Large intestine (tissue), 3 donors: ENCODE measurements around the gene TPGS1. TPM values are rescaled to one million over a fixed set of nuclear protein-coding genes. Genes with fewer than 3 reads are reported as not detected.

Source experiments
- DNase-seq, 2 donors: peaks; one replicate each; pipeline versions ENCODE4 v3.0.0 to v3.0.0-alpha.2; 2013
- H3K27ac ChIP-seq: one replicate; pipeline ENCODE4 v1.5.1; 2013; ENCODE audit warnings: low read length
- H3K27me3 ChIP-seq: 2 replicates; pipeline ENCODE4 v1.6.1; 2013; ENCODE audit warnings: low read length; ENCODE audit not compliant: control insufficient read depth, insufficient read depth
- H3K36me3 ChIP-seq: 2 replicates; pipeline ENCODE4 v1.6.1; 2013; ENCODE audit warnings: low read length; ENCODE audit not compliant: control insufficient read depth, insufficient read depth
- H3K4me1 ChIP-seq: one replicate; pipeline ENCODE4 v1.6.1; 2013; ENCODE audit warnings: low read length; ENCODE audit not compliant: control insufficient read depth, insufficient read depth
- H3K4me3 ChIP-seq: one replicate; pipeline ENCODE4 v1.5.1; 2013; ENCODE audit warnings: low read length
- H3K9me3 ChIP-seq: one replicate; pipeline ENCODE4 v1.6.1; 2013; ENCODE audit warnings: mild to moderate bottlenecking, low read depth, low read length, moderate library complexity; ENCODE audit not compliant: control insufficient read depth
- WGBS: methylation state at CpG from one replicate; pipeline ENCODE4 v1.1.5; 2013; ENCODE audit warnings: low lambda C conversion rate; ENCODE audit not compliant: insufficient coverage; 5-methylcytosine and 5-hydroxymethylcytosine counted together
- polyA plus RNA-seq: library from polyadenylated mRNA; unstranded; fragments of 120-200 nt; gene quantifications from one replicate; pipeline ENCODE4 v1.2.1, GENCODE V29; 2013

The TPGS1 gene
- polyA plus RNA-seq, 1 donor, result 16.2 TPM

DNA sequence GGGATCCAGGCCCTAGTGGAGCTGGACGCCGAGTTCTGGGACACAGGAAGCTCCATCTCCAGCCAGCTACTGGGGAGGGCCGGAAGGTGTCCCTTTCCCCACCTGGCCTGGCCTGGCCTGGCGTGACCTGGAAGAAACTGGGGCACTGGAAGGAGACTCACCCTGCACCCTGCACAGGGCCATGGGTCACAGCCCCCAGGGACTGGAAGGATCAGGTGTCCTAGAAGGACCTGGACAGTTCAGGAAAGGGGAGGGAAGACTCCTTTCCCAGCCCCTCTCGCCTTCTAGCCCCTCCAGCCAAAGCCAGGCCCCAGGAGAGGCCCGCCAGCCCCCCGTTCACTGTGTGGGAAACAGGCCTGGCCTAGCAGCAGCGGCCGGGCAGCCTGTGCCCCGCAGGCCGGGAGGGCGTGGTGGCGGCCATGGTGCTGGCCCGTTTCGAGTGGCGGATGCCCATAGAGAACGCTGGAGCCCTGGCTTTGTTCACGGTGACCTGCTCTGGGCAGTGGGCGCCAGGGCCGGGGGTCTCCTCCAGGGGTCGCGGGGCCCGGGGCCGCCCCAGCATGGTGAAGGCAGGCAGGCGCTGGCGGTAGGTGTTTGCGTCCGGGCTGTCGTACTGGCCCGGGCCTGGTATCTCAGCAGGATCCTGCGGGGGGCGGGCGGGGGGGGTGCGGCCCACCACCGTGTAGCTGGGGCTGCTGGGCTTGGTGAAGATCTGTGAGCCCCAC is 43.7 kb upstream of the TPGS1 start:
- H3K9me3 ChIP-seq, result peaks cover 3% of the 10 kb centered on the region
- no peak overlapping the region for H3K4me3 ChIP-seq
- no peaks in the 10 kb centered on the region for H3K36me3 ChIP-seq
- H3K27ac ChIP-seq, result no peak overlapping the region
- no CpG with 5 or more reads among the region's 35 CpGs for WGBS
- peaks cover 7% of the 10 kb centered on the region for H3K27me3 ChIP-seq
- DNase-seq, result no peak
- H3K4me1 ChIP-seq, result peaks cover 10% of the 10 kb centered on the region

DNA sequence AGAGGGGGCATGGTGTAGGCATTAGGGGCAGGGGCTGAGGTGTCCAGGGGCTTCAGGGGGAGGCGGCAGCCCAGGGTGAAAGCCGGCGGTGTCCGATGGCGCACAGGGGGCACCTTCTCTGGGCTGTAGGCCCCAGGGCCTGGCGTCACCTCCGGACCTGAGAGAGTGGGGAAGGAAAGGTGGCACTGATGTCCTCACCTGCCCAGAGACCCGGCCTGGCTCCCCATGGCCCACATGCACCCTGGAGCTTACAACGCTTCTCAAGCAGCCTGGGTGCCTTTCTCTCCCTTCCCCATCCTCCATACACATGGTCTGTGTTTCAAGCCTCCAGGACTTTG is 43.1 kb upstream of the TPGS1 start:
- DNase-seq, result no peak
- no CpG with 5 or more reads among the region's 9 CpGs for WGBS
- Histone ChIP-seq H3K27me3 (peaks cover 7% of the 10 kb centered on the region), H3K9me3 (no peaks in the 10 kb centered on the region), H3K4me1 (peaks cover 10% of the 10 kb centered on the region), H3K27ac (no peak overlapping the region), H3K4me3 (no peak overlapping the region), H3K36me3 (no peaks in the 10 kb centered on the region)

DNA sequence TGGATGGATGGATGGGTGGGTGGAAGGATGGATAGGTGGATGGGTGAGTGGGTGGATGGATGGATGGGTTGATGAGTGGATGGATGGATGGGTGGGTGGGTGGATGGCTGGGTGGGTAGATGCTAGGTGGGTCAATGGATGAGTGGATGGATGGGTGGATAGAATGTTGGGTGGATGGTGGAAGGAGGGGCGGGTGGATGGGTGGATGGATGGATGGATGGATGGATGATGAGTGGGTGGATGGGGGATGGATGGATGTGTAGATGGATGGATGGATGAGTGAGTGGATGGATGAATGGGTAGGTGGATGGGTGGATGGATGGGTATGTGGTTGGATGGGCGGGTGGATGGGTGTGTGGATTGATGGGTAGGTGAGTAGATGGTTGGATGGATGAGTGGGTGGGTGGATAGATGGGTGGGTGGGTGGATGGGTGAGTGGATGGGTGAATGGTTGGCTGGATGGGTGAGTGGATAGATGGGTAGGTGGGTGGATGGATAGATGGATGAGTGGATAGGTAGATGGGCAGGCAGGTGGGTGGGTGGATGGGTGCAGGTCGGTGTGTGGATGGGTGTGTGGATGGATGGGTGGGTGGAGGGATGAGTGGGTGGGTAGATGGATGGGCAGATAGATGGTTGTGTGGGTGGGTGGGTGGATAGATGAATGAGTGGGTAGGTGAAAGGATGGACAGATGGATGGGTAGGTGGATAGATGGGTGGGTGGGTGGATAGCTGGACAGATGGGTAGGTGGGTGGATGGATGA is 42.1 kb upstream of the TPGS1 start:
- Histone ChIP-seq H3K9me3 (no peaks in the 10 kb centered on the region), H3K27ac (no peak overlapping the region), H3K4me3 (no peak overlapping the region), H3K4me1 (peaks cover 6% of the 10 kb centered on the region), H3K36me3 (no peaks in the 10 kb centered on the region), H3K27me3 (peaks cover 7% of the 10 kb centered on the region)
- no CpG with 5 or more reads among the region's 3 CpGs for WGBS
- no peak for DNase-seq

DNA sequence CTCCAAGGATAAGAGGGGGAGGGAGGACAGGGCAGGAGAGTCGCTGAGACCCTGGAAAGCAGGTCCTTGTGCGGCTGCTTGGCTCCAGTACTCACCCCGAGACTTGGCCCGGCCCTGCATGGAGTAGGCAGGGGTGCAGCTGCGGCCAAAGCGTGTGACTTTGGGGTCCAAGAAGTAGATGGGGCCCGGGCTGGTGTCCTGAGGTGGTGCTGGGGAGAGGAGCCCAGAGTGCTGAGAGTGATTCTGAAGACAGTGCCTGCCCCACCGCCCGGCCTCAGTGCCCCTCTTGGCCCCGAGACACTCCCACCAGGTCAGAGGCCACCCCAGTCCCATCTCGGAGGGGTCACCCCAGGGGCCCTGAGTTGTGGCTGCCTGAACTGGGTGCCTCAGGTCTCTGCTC is 39.7 kb upstream of the TPGS1 start:
- Histone ChIP-seq H3K27ac (no peak overlapping the region), H3K36me3 (no peaks in the 10 kb centered on the region), H3K4me3 (no peak overlapping the region), H3K27me3 (no peaks in the 10 kb centered on the region), H3K4me1 (no peaks in the 10 kb centered on the region), H3K9me3 (no peaks in the 10 kb centered on the region)
- WGBS, result no CpG with 5 or more reads among the region's 11 CpGs
- DNase-seq, result no peak

DNA sequence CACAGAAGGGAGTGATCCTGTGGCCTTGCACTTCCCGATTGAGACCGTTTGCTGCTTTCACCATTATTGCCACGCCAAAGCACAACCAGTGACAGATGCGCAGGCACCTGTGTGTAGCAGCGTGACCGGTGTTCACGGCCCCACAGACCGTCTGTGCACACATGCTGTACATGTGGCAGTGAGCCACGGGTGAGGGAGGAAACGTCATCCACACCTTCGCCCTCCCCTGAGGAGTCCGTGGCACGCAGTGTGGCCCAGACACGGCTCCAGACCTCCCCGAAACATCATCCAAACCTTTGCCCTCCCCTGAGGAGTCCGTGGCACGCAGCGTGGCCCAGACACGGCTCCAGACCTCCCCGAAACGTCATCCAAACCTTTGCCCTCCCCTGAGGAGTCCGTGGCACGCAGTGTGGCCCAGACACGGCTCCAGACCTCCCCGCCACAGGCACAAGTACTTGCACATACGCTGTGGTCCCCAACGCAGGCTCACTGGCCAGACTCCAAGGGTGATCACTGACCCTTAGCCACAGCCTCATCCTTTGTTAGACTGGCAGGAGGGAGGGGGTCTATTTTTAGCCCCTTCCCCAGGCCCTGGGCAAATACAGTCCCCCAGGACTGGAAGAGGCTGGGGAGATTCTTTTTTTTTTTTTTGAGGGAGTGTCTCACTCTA is 38.6 kb upstream of the TPGS1 start:
- Histone ChIP-seq H3K27ac (no peak overlapping the region), H3K36me3 (no peaks in the 10 kb centered on the region), H3K4me1 (no peaks in the 10 kb centered on the region), H3K9me3 (no peaks in the 10 kb centered on the region), H3K27me3 (no peaks in the 10 kb centered on the region), H3K4me3 (no peak overlapping the region)
- DNase-seq, result no peak
- WGBS, result no CpG with 5 or more reads among the region's 27 CpGs

DNA sequence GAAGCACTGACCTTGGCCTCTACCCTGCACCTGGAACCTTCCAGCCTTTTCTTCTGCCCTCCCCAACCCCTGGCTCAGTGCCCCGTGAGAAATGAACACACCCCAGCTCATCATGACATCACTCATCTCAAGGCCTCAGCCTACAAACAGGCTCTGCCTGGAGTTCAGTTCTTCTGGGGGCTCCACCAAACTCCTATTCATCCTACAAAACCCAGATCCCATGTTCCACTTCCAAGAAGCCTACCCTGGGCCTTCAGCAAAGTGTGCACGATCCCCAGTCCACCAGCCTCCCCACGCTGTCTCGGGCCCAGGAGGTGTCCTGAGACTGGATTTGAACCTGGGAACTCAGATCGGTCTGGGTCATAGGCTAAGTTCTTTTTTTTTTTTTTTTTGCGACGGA is 37.5 kb upstream of the TPGS1 start:
- H3K27me3 ChIP-seq, result no peaks in the 10 kb centered on the region
- no peaks in the 10 kb centered on the region for H3K4me1 ChIP-seq
- H3K4me3 ChIP-seq, result no peak overlapping the region
- no CpG with 5 or more reads among the region's 7 CpGs for WGBS
- DNase-seq, result no peak
- H3K9me3 ChIP-seq, result no peaks in the 10 kb centered on the region
- no peak overlapping the region for H3K27ac ChIP-seq
- no peaks in the 10 kb centered on the region for H3K36me3 ChIP-seq

DNA sequence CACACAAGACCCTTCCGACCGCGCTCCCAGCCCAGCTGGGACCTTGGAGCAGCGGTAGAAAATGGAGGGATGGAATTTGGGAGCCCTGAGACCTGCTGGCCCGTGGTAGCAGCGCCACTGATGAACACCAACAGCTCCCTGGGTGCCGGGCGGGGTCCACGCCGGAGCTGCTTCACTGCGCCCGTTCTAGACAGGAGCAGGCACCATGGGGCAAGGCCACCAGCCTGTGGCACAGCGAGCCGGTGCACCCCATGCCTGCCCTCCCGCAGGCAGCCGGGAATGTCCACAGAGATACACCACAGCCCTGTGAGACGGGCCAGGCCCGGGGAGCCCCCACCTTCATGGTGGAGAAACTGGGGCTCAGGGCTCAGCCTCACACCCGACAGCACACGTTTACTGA is 36.6 kb upstream of the TPGS1 start:
- Histone ChIP-seq H3K9me3 (no peaks in the 10 kb centered on the region), H3K27ac (no peak overlapping the region), H3K4me3 (no peak overlapping the region), H3K36me3 (no peaks in the 10 kb centered on the region), H3K27me3 (no peaks in the 10 kb centered on the region), H3K4me1 (no peaks in the 10 kb centered on the region)
- DNase-seq, result no peak
- no CpG with 5 or more reads among the region's 20 CpGs for WGBS

DNA sequence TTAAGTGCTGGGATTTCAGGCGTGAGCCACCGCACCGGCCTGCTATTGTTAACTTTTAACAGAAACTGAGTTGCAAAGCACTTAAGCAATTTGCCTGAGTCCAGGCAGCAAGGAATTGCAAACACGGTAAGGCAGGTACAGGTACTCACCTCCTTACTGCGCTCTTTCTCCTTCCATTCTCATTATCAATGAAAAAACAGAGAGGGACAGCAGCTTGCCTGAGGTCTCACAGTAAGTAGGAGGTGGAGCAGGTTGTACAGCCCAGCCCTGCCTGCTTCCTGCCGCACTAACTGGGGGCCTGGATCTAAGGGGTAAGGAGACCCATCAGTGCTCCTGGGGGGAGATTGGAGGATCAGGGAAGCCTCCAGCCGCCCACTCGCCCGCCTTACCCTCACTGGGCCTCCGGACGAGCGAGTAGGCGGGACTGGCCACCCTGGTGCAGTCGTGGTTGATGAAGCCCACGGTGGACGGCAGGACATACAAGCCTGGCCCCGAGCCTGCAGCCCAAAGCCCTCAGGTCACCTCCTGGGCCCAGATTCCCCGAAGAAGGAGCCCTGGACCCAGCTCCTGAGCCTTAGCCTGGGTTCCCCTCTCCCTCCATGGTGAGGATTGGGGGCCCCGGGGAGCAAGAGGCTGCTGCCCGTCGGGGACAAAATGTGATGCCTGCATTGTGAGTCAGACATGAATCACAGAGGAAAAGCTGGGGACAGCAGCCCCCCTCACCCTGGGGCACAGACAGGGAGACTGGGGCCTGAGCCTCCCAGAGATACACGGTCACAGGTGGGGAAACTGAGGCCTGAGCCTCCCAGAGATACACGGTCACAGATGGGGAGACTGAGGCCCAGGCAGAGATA is 35.1 kb upstream of the TPGS1 start:
- no CpG with 5 or more reads among the region's 23 CpGs for WGBS
- H3K4me3 ChIP-seq, result no peak overlapping the region

DNA sequence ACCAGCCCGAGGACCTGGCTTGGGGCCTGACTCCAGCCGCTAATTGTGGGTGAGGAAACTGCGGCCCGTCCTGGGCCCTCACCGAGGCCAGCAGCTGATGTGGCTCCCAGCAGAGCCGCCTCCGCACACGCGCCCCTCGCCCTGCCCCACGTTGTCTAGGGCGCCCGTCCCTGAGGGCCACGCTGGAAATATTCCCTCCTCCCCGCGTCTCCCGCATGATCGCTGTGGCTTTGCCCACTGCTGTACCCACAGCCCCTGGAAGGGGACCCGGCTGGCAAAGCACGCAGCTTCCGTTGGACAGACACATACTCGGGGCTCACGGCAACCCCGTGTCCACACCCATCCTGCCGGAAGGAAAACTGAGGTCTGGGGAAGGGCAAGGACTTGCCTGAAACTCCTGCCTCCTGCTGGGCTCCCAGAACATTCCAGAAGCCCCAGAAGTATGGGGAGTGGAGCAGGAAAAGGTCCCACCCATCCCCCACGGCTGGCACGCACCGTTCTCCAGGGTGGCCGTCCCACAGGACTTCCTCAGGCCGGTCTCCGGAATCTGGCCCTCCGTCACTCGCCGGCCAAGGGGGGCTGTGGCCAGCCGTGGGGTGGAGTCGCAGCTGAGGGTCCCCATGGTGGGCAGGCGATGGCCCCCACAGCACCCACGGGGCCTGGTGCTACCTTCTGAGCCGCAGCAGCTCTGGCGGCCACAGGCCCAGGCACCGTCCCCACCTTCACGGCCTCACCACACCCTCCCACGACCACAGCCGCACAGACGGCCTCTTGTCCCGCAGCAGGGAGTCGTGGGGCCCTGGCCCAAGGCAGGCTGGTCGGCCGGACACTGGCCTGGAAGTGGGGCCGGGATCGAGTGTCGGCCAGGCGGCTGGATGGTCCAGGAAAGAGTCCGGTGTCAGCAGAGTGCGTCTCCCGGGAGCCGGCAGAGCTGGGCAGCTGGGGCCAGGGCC is 32.9 kb upstream of the TPGS1 start:
- H3K36me3 ChIP-seq, result no peaks in the 10 kb centered on the region
- no peak for DNase-seq
- H3K9me3 ChIP-seq, result no peaks in the 10 kb centered on the region
- H3K4me1 ChIP-seq, result no peaks in the 10 kb centered on the region
- H3K27ac ChIP-seq, result no peak overlapping the region
- H3K4me3 ChIP-seq, result no peak overlapping the region
- peaks cover 5% of the 10 kb centered on the region for H3K27me3 ChIP-seq
- no CpG with 5 or more reads among the region's 57 CpGs for WGBS

More for the DNA sequence above, 35.1 kb upstream of the TPGS1 start:
- no peaks in the 10 kb centered on the region for H3K27me3 ChIP-seq
- H3K4me1 ChIP-seq, result no peaks in the 10 kb centered on the region
- DNase-seq, result no peak
- H3K27ac ChIP-seq, result no peak overlapping the region
- H3K9me3 ChIP-seq, result no peaks in the 10 kb centered on the region
- H3K36me3 ChIP-seq, result no peaks in the 10 kb centered on the region
